GM18505 (cell line): Measurements from ENCODE around the gene C2orf92.

Source experiments
- ATAC-seq: cut with Tn5 transposase; IDR thresholded peaks from one replicate; pipeline ENCODE4 v1.9.1; 2021; ENCODE audit not compliant: unreplicated experiment
- POLR2A ChIP-seq: IDR thresholded peaks from 4 replicates; pipeline ENCODE4 v1.6.1; 2011; ENCODE audit warnings: borderline replicate concordance; ENCODE audit not compliant: insufficient read depth, insufficient read length; ENCODE audit errors: extremely low read depth

Gene C2orf92

GRCh38 chr2:97731274-97732020, 61.9 kb downstream of the C2orf92 start:
- no peak for ATAC-seq

GRCh38 chr2:97732436-97733340, 63.2 kb downstream of the C2orf92 start:
- ATAC-seq, result no peak
- TF ChIP-seq POLR2A, result no peak

More at GRCh38 chr2:97731274-97732020, 61.9 kb downstream of the C2orf92 start:
- no peak for TF ChIP-seq POLR2A

DNA sequence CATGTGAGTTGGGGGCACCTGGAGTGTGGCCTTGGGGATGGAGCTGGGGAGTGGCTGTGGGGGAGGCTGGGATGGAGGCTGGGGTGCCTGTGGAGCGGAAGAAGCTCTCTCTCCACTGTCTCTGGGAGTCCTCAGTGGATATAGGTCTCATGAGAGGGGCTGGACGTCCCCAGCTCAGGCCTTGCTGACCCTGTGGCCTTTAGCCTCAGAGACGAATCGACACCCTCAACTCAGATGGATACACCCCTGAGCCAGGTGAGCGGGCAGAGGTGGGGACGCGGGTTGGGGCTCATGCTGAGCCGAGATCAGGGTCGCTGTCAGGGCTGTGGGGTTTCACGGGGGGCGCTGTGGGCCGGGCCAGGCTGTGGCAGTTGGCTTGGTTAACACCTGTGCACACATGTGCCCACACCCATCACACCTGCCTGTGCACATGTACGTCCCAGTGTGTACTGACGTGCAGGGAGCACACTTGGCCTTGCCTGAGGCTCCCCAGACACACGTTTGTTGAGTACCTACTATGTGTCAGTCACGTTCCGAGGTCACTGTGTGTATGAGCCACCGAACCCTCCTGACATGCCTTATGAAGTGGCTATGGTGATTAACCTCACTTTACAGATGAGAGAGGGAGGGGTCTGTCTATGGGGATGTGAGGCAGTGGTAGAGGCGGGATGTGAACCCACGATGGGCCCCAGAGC, 64.0 kb downstream of the C2orf92 start:
- no peak for TF ChIP-seq POLR2A
- no peak for ATAC-seq

DNA sequence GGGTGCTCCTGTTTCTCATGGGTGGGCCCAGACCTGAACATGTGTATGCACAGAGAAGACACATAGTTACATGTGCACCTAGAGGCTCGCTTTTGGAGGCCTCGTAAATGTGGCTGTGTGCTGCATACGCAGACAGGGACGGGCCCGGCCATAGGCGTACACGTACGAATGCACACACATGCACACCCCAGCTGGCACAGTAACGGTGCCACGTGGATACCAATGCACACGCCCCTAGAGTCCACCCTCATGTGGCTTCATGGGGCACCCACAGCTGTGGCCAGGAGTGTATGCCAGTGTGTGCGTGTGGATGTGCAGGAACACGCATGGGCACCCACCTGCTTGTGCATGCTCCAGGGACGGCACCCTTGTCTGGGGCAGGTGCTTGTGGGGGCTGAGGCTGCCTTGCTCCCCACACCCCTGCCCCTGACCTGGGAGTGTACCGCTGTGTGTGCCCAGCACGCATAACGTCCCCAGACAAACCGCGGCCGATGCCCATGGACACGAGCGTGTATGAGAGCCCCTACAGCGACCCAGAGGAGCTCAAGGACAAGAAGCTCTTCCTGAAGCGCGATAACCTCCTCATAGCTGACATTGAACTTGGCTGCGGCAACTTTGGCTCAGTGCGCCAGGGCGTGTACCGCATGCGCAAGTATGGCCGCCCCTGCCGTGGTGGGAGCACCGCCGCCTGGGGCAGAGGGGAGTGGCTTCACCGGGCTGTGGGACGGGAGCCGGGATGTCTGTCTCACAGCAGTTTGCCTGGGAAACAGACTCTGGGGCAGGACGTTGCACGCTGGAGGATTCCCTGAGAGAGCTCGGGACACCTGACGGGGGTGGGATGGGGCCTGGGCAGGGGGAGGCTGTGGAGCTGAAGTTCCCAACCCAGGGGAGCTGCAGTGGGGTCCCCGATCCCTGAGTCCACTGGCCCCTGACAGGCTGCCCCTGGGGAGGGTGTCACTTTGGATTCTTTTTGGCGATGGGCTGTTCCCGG, 64.8 kb downstream of the C2orf92 start:
- TF ChIP-seq POLR2A, result no peak
- no peak for ATAC-seq

GRCh38 chr2:97735161-97735561, 65.6 kb downstream of the C2orf92 start:
- ATAC-seq, result no peak
- TF ChIP-seq POLR2A, result no peak

- no peak for ATAC-seq
- TF ChIP-seq POLR2A, result no peak
Measured at GRCh38 chr2:97736185-97736584, 66.7 kb downstream of the C2orf92 start.

DNA sequence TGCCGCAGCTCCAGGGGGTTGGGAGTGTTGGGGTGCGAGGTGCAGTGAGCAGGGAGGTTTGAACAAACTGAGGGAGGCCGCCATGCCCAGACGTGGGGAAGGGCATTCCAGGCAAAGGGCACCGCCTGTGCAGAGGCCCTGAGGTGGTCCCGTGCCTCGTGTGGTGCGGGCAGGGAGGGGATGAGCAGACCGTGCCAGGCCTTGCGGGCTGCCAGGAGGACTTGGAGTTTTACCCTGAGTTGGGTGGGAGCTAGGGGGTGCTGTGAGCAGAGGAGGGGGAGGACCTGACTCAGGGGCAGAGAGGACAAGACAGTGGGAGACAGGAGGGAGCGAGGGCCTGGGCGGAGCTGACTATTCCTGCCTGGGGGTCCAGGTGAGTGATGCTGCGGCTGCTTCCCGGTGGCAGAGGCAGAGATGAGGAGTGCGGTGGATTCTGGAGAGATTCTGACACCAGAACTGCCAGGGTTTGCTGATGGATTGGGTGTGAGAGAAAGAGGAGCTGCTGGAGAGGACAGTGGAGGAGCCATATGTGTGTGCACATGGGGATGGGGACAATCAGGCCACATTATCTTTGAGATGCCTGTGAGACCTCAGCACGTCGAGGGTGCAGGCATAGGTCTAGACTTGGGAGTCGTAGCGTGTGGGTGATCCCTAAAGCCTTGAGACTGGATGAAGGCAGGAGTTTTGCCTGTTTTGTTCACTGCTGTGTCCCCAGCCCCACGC, 67.3 kb downstream of the C2orf92 start:
- no peak for TF ChIP-seq POLR2A
- no peak for ATAC-seq

GRCh38 chr2:97737421-97738178, 68.1 kb downstream of the C2orf92 start:
- no peak for TF ChIP-seq POLR2A
- no peak for ATAC-seq

GRCh38 chr2:97738179-97739019, 68.9 kb downstream of the C2orf92 start:
- ATAC-seq, result no peak
- no peak for TF ChIP-seq POLR2A
